ENCODE data around the gene FAM234B. TPM values are rescaled to one million over a fixed set of nuclear protein-coding genes. Genes with fewer than 3 reads are reported as not detected.

The FAM234B gene
- total RNA-seq, 8 experiments from 2014 or later: 3.8 to 29.0 (median 23.4) TPM

- in situ Hi-C loops (cut with MboI; ENCODE audit: low pct_unique_long_range_greater_than_20kb in 2 of 9, low sequenced_read_pairs in 9 of 9, unreplicated experiment in 9 of 9): loop anchor here in 1 of 9 experiments (25.0 kb wide), 1 partner anchor 92 kb away; no protein-coding TSS in a partner anchor
- WGBS, 10 experiments: 71 to 100% (median 97%) methylated on average over 1 to 2 of the region's 2 CpGs; no CpG with 5 or more reads in 4 of the 10 experiments
- H3K4me1 ChIP-seq (replicated peaks in 1 of 2): peaks cover 0 to under 1% of the 10 kb centered on the region in 2 donors
- H3K4me3 ChIP-seq: no peak overlapping the region
- ATAC-seq (replicated peaks in 6 of 8): no peak
- no peak overlapping the region for H3K27ac ChIP-seq
These were observed 75.6 kb downstream of the FAM234B start for GRCh38 chr12:13119826-13120225.

- in situ Hi-C loops (cut with MboI; ENCODE audit: low pct_unique_long_range_greater_than_20kb in 2 of 9, low sequenced_read_pairs in 9 of 9, unreplicated experiment in 9 of 9): loop anchor here in 1 of 9 experiments (25.0 kb wide), 1 partner anchor 92 kb away; no protein-coding TSS in a partner anchor
- peaks cover 0 to 6% of the 10 kb centered on the region in 2 donors for H3K4me1 ChIP-seq (replicated peaks in 1 of 2)
- peak in 1 of 8 experiments; percentile 96 for ATAC-seq (replicated peaks in 6 of 8)
- no peak overlapping the region for H3K4me3 ChIP-seq
- H3K27ac ChIP-seq: no peak overlapping the region
- 53 to 94% (median 89%) methylated on average over 1 to 3 of the region's 3 CpGs; no CpG with 5 or more reads in 1 of the 10 experiments for WGBS, 10 experiments
These were observed 76.2 kb downstream of the FAM234B start for GRCh38 chr12:13120413-13120812.

- in situ Hi-C loops (cut with MboI; ENCODE audit: low pct_unique_long_range_greater_than_20kb in 2 of 9, low sequenced_read_pairs in 9 of 9, unreplicated experiment in 9 of 9): loop anchor here in 1 of 9 experiments (25.0 kb wide), 1 partner anchor 91 kb away; no protein-coding TSS in a partner anchor
- WGBS, 10 experiments: 60 to 100% (median 88%) methylated on average over 2 to 5 of the region's 5 CpGs; no CpG with 5 or more reads in 2 of the 10 experiments
- ATAC-seq (replicated peaks in 6 of 8): no peak
These were observed 77.4 kb downstream of the FAM234B start for GRCh38 chr12:13121568-13121967.

GRCh38 chr12:13124656-13125505 is 80.7 kb downstream of the FAM234B start:
- in situ Hi-C loops (cut with MboI; ENCODE audit: low pct_unique_long_range_greater_than_20kb in 2 of 9, low sequenced_read_pairs in 9 of 9, unreplicated experiment in 9 of 9): loop anchor here in 1 of 9 experiments (25.0 kb wide), 1 partner anchor 87 kb away; no protein-coding TSS in a partner anchor
- Histone ChIP-seq H3K4me3 (no peak overlapping the region), H3K27ac (no peak overlapping the region), H3K4me1 (replicated peaks in 1 of 2) (peaks cover 0 to 9% of the 10 kb centered on the region in 2 donors)
- WGBS, 10 experiments: 50 to 100% (median 71%) methylated on average over 1 to 7 of the region's 8 CpGs; no CpG with 5 or more reads in 1 of the 10 experiments
- ATAC-seq (replicated peaks in 6 of 8): peak in 5 of 8 experiments; percentile 38 to 80 (median 52)

More at GRCh38 chr12:13121568-13121967, 77.4 kb downstream of the FAM234B start:
- Histone ChIP-seq H3K4me1 (replicated peaks in 1 of 2) (peaks cover 0 to 6% of the 10 kb centered on the region in 2 donors), H3K4me3 (no peak overlapping the region), H3K27ac (no peak overlapping the region)

- H3K27ac ChIP-seq: no peak overlapping the region
- in situ Hi-C loops (cut with MboI; ENCODE audit: low pct_unique_long_range_greater_than_20kb in 2 of 9, low sequenced_read_pairs in 9 of 9, unreplicated experiment in 9 of 9): no loop called here
- WGBS, 10 experiments: 67 to 100% (median 100%) methylated on average over 1 to 2 of the region's 2 CpGs; no CpG with 5 or more reads in 2 of the 10 experiments
- peaks cover 0 to 12% of the 10 kb centered on the region in 2 donors for H3K4me1 ChIP-seq (replicated peaks in 1 of 2)
- peak in 1 of 8 experiments; percentile 18 for ATAC-seq (replicated peaks in 6 of 8)
- no peak overlapping the region for H3K4me3 ChIP-seq
These were observed 81.8 kb downstream of the FAM234B start for GRCh38 chr12:13125996-13126395.

GRCh38 chr12:13126494-13126893 is 82.3 kb downstream of the FAM234B start:
- peaks cover 0 to 12% of the 10 kb centered on the region in 2 donors for H3K4me1 ChIP-seq (replicated peaks in 1 of 2)
- in situ Hi-C loops (cut with MboI; ENCODE audit: low pct_unique_long_range_greater_than_20kb in 2 of 9, low sequenced_read_pairs in 9 of 9, unreplicated experiment in 9 of 9): no loop called here
- WGBS, 10 experiments: 25 to 100% (median 85%) methylated on average over 1 to 3 of the region's 3 CpGs
- H3K27ac ChIP-seq: no peak overlapping the region
- no peak overlapping the region for H3K4me3 ChIP-seq
- no peak for ATAC-seq (replicated peaks in 6 of 8)

GRCh38 chr12:13127444-13127843 is 83.3 kb downstream of the FAM234B start:
- in situ Hi-C loops (cut with MboI; ENCODE audit: low pct_unique_long_range_greater_than_20kb in 2 of 9, low sequenced_read_pairs in 9 of 9, unreplicated experiment in 9 of 9): no loop called here
- H3K27ac ChIP-seq: no peak overlapping the region
- peaks cover 0 to 12% of the 10 kb centered on the region in 2 donors for H3K4me1 ChIP-seq (replicated peaks in 1 of 2)
- no peak overlapping the region for H3K4me3 ChIP-seq
- ATAC-seq (replicated peaks in 6 of 8): peak in 1 of 8 experiments; percentile 53
- 6 to 100% (median 79%) methylated on average over 1 to 4 of the region's 5 CpGs for WGBS, 10 experiments

- in situ Hi-C loops (cut with MboI; ENCODE audit: low pct_unique_long_range_greater_than_20kb in 2 of 9, low sequenced_read_pairs in 9 of 9, unreplicated experiment in 9 of 9): no loop called here
- H3K4me3 ChIP-seq: no peak overlapping the region
- no peak overlapping the region for H3K27ac ChIP-seq
- ATAC-seq (replicated peaks in 6 of 8): peak in 1 of 8 experiments; percentile 84
- peaks cover 0 to 12% of the 10 kb centered on the region in 2 donors for H3K4me1 ChIP-seq (replicated peaks in 1 of 2)
- 64 to 96% (median 86%) methylated on average over 1 to 8 of the region's 8 CpGs; no CpG with 5 or more reads in 1 of the 10 experiments for WGBS, 10 experiments
These were observed 84.2 kb downstream of the FAM234B start for GRCh38 chr12:13128291-13128965.

GRCh38 chr12:13130981-13131380 is 86.8 kb downstream of the FAM234B start:
- 0 to 79% (median 31%) methylated on average over 1 to 3 of the region's 3 CpGs for WGBS, 10 experiments
- H3K27ac ChIP-seq: no peak overlapping the region
- H3K4me1 ChIP-seq (replicated peaks in 1 of 2): peaks cover 5 to 10% of the 10 kb centered on the region in 2 donors
- H3K4me3 ChIP-seq: no peak overlapping the region
- in situ Hi-C loops (cut with MboI; ENCODE audit: low pct_unique_long_range_greater_than_20kb in 2 of 9, low sequenced_read_pairs in 9 of 9, unreplicated experiment in 9 of 9): no loop called here
- no peak for ATAC-seq (replicated peaks in 6 of 8)

Other genes starting within 250 kb of the FAM234B start
- 10 to 100 TPM; 47.8 to 77.1 (median 61.5) TPM for gene DDX47, start 231.0 kb upstream of the FAM234B start, total RNA-seq
- 10 to 100 TPM in 3 of 8 experiments, 1 to 10 TPM in 3, under 1 TPM in 2; 0.21 to 72.8 (median 3.4) TPM for gene GPRC5A, start 152.8 kb upstream of the FAM234B start, total RNA-seq
- gene GPRC5D, start 92.2 kb upstream of the FAM234B start, total RNA-seq: 1 to 10 TPM in 2 of 8 experiments, under 1 TPM in 3, not detected in 3; 0.66 to 4.7 (median 0.88) TPM
- 10 to 100 TPM in 7 of 8 experiments, 1 to 10 TPM in 1; 6.8 to 25.3 (median 17.1) TPM for gene HEBP1, start 44.1 kb upstream of the FAM234B start, total RNA-seq
- under 1 TPM in 7 of 8 experiments, not detected in 1; 0.29 to 0.79 (median 0.46) TPM for gene GSG1, start 59.3 kb downstream of the FAM234B start, total RNA-seq
- gene EMP1, start 152.3 kb downstream of the FAM234B start, total RNA-seq: 100 to 1,000 TPM in 2 of 8 experiments, 10 to 100 TPM in 2, 1 to 10 TPM in 3, under 1 TPM in 1; 0.23 to 195 (median 17.5) TPM